Measurements from ENCODE around the gene GOLGA6C.
"Not testable (repeated sequence)": the region's sequence is repeated elsewhere in the genome, so short reads cannot be mapped to it uniquely, and the experiment has no call there.

DNA sequence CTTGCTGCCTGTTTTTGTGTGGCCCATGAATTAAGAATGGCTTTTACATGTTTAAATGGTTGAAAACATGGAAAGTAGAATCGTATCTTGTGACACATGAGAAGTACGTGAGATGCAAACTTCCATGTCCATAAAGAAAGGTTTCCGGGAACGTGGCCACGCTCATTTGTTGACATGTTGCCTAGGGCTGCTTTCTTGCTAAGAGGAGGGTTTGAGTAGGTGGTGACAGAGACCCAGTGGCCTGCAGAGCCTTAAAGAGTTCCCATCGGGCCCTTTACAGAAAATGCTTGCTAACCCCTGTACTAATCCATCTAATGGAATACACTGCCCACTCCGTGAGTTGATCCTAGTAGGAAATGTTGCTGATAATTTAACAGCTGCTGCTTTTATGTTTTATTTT is 31.0 kb upstream of the GOLGA6C start:
- TF ChIP-seq, protein P1, sequence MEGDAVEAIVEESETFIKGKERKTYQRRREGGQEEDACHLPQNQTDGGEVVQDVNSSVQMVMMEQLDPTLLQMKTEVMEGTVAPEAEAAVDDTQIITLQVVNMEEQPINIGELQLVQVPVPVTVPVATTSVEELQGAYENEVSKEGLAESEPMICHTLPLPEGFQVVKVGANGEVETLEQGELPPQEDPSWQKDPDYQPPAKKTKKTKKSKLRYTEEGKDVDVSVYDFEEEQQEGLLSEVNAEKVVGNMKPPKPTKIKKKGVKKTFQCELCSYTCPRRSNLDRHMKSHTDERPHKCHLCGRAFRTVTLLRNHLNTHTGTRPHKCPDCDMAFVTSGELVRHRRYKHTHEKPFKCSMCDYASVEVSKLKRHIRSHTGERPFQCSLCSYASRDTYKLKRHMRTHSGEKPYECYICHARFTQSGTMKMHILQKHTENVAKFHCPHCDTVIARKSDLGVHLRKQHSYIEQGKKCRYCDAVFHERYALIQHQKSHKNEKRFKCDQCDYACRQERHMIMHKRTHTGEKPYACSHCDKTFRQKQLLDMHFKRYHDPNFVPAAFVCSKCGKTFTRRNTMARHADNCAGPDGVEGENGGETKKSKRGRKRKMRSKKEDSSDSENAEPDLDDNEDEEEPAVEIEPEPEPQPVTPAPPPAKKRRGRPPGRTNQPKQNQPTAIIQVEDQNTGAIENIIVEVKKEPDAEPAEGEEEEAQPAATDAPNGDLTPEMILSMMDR (IDR thresholded peaks at IDR 0.05): not testable (repeated sequence)
- TF ChIP-seq POLR2A, EP300, POLR2AphosphoS5 (IDR thresholded peaks at IDR 0.05): not testable (repeated sequence)

All from upper lobe of left lung (tissue), 4 donors.